ENCODE results near the gene GPC6.

DNA sequence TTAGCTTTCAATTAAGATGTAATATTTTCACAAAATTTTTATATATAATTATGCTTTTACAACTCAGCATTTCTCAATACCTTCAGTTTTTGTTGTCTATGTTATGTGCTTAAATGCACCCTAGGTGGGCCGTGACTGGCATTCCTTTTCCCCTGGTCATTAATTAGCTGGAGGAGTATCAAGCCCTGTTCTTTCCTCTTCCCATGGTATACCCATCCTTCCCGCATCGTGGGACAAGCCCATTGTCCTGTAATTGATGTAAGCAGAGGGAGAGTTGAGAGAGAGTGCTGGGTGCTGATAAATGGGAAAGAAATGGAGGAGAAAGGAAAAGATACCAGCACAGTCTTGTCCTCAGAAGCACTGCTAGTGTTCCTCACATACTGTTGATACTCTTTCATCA, 591.7 kb downstream of the GPC6 start:
- TF ChIP-seq POLR2A (IDR thresholded peaks at IDR 0.05) (no peak), POLR2AphosphoS5 (IDR thresholded peaks at IDR 0.05; ENCODE audit: insufficient read depth in 1 of 2, low read depth in 1 of 2) (no peak)
- TF ChIP-seq, protein P1, sequence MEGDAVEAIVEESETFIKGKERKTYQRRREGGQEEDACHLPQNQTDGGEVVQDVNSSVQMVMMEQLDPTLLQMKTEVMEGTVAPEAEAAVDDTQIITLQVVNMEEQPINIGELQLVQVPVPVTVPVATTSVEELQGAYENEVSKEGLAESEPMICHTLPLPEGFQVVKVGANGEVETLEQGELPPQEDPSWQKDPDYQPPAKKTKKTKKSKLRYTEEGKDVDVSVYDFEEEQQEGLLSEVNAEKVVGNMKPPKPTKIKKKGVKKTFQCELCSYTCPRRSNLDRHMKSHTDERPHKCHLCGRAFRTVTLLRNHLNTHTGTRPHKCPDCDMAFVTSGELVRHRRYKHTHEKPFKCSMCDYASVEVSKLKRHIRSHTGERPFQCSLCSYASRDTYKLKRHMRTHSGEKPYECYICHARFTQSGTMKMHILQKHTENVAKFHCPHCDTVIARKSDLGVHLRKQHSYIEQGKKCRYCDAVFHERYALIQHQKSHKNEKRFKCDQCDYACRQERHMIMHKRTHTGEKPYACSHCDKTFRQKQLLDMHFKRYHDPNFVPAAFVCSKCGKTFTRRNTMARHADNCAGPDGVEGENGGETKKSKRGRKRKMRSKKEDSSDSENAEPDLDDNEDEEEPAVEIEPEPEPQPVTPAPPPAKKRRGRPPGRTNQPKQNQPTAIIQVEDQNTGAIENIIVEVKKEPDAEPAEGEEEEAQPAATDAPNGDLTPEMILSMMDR (IDR thresholded peaks at IDR 0.05) = no peak

All from vagina (tissue), 2 donors.